ENCODE measurements around the gene PSAPL1. TPM values are rescaled to one million over a fixed set of nuclear protein-coding genes. Genes with fewer than 3 reads are reported as not detected.

The PSAPL1 gene
- total and polyA plus RNA-seq, 2 of the 8 experiments (the other 6 are each of a cell fraction or from before 2014, with no cell fraction given), result 0.03 TPM; not detected in 1

GRCh38 chr4:7412554-7412912, 22.2 kb downstream of the PSAPL1 start:
- no peak overlapping the region for H3K14ac ChIP-seq (ENCODE audit: insufficient read length)
- H3K4me1 ChIP-seq (replicated peaks in 1 of 4; ENCODE audit: control insufficient read depth in 3 of 4, insufficient read depth in 4 of 4, low read length in 3 of 4), result peaks cover 2 to 15% (median 12%) of the 10 kb centered on the region in 4 experiments; a peak in 4 of 7 replicates
- H2BK20ac ChIP-seq (ENCODE audit: low read length), result no peak overlapping the region
- WGBS, 2 experiments (ENCODE audit: extremely low coverage in 1 of 2, insufficient coverage in 1 of 2, insufficient read length in 1 of 2, insufficient replicate concordance in 2 of 2, low coverage in 1 of 2, low lambda C conversion rate in 2 of 2, missing lambda C conversion rate in 1 of 2), result 64% methylated on average over 3 of the region's 4 CpGs; no CpG with 5 or more reads in 1 of the 2 experiments
- no peak overlapping the region for H3K27ac ChIP-seq (ENCODE audit: low read depth, low read length)
- ChIA-PET POLR2A (ENCODE audit: partially characterized antibody) (no interaction called here), CTCF (ENCODE audit: partially characterized antibody) (interaction anchor here (0.6 to 2.0 kb wide), 3 partner anchors 19 to 223 kb away, joined by 3 to 7 read pairs (median 3); no protein-coding TSS in a partner anchor)
- H2AK5ac ChIP-seq (ENCODE audit: low read depth, low read length), result no peak overlapping the region
- no peak overlapping the region for H2BK12ac ChIP-seq (ENCODE audit: low read depth, low read length)
- H3K4ac ChIP-seq (replicated peaks; ENCODE audit: insufficient read length, low read depth, low read length), result no peak overlapping the region
- H4K5ac ChIP-seq (ENCODE audit: insufficient read length, low read depth, low read length), result no peak overlapping the region
- peak in 1 of 2 experiments; percentile 16 for DNase-seq (ENCODE audit: low read depth in 1 of 2, low spot score in 2 of 2)
- no peak overlapping the region for H4K8ac ChIP-seq (ENCODE audit: extremely low read depth, insufficient read depth, low read length)
- H3K23me2 ChIP-seq (ENCODE audit: low read depth, low read length), result peaks cover 7% of the 10 kb centered on the region
- H3K9ac ChIP-seq (replicated peaks in 1 of 4; ENCODE audit: extremely low read depth in 1 of 4, low read depth in 3 of 4, low read length in 3 of 4), result no peak overlapping the region
- no peak overlapping the region for H2AFZ ChIP-seq (ENCODE audit: low read length)
- H3K4me3 ChIP-seq (ENCODE audit: extremely low read depth in 1 of 4, insufficient read depth in 2 of 4, low read depth in 3 of 4, low read length in 4 of 4), result no peak overlapping the region
- H3K23ac ChIP-seq (ENCODE audit: insufficient read length), result no peak overlapping the region
- no peak for FAIRE-seq
- no peak overlapping the region for H2BK120ac ChIP-seq (replicated peaks; ENCODE audit: low read depth, low read length)
- no peak overlapping the region for H3K4me2 ChIP-seq (ENCODE audit: insufficient read depth in 1 of 2, low read depth in 2 of 2, low read length in 2 of 2)
- no peaks in the 10 kb centered on the region for H3K79me2 ChIP-seq (ENCODE audit: control insufficient read depth in 1 of 2, insufficient read depth in 2 of 2, low read length in 2 of 2)
- no peak overlapping the region for H4K91ac ChIP-seq (replicated peaks; ENCODE audit: insufficient read length, low read length)
- H3K27me3 ChIP-seq (replicated peaks in 1 of 4; ENCODE audit: control insufficient read depth in 3 of 4, extremely low read depth in 1 of 4, insufficient read depth in 3 of 4, low read length in 3 of 4), result peaks cover 37 to 67% (median 57%) of the 10 kb centered on the region in 4 experiments
- H3K56ac ChIP-seq (replicated peaks; ENCODE audit: insufficient read length, low read depth, low read length), result no peak overlapping the region
- H3K79me1 ChIP-seq (ENCODE audit: low read depth, low read length), result no peaks in the 10 kb centered on the region
- peaks cover 8 to 13% of the 10 kb centered on the region in 2 experiments for H4K20me1 ChIP-seq (replicated peaks in 1 of 2; ENCODE audit: control insufficient read depth in 1 of 2, insufficient read depth in 2 of 2, low read length in 2 of 2)
- H2BK15ac ChIP-seq (ENCODE audit: low read length), result no peak overlapping the region
- H3K18ac ChIP-seq (ENCODE audit: extremely low read depth, low read length), result no peak overlapping the region
- 0 out of 4 replicates have a peak, but pooled peaks cover 0 to 2% of the 10 kb centered on the region in 2 experiments for H3K9me3 ChIP-seq (ENCODE audit: insufficient read depth in 2 of 2, low read depth in 1 of 2, low read length in 1 of 2)
- no peaks in the 10 kb centered on the region; a peak in 1 of 8 replicates for H3K36me3 ChIP-seq (ENCODE audit: control insufficient read depth in 2 of 4, insufficient read depth in 4 of 4, low read length in 3 of 4)
- H2BK5ac ChIP-seq (ENCODE audit: low read depth, low read length), result no peak overlapping the region
- TF ChIP-seq BACH1 (IDR thresholded peaks at IDR 0.05; ENCODE audit: low read length) (no peak), SP1 (IDR thresholded peaks at IDR 0.05; ENCODE audit: low read depth, low read length) (no peak), ZNF274 (IDR thresholded peaks at IDR 0.05; ENCODE audit: borderline replicate concordance, extremely low read depth, low read length) (no peak), SP2 (IDR thresholded peaks at IDR 0.05; ENCODE audit: low read length) (no peak), TEAD4 (IDR thresholded peaks at IDR 0.05; ENCODE audit: low read depth, low read length) (no peak), MAX (IDR thresholded peaks at IDR 0.05) (no peak), EP300 (IDR thresholded peaks at IDR 0.05; ENCODE audit: borderline replicate concordance in 1 of 2, low read depth in 2 of 2, low read length in 2 of 2) (no peak), CTBP2 (IDR thresholded peaks at IDR 0.05; ENCODE audit: borderline replicate concordance, insufficient read depth, insufficient read length, low read length) (no peak), NRF1 (IDR thresholded peaks at IDR 0.05; ENCODE audit: low read depth, low read length) (no peak), EZH2 (IDR thresholded peaks at IDR 0.05; ENCODE audit: low read depth, low read length, severe bottlenecking) (no peak), TAF7 (optimal IDR thresholded peaks at IDR 0.05; ENCODE audit: borderline replicate concordance, low read depth, low read length) (no peak), E2F6 (IDR thresholded peaks at IDR 0.05) (no peak), RBBP5 (IDR thresholded peaks at IDR 0.05; ENCODE audit: borderline replicate concordance, low read depth, low read length) (no peak)

Measured in H1 (cell line).